ENCODE measurements around the gene PTGFRN.
"Not testable (repeated sequence)": the region's sequence is repeated elsewhere in the genome, so short reads cannot be mapped to it uniquely, and the experiment has no call there.

Gene PTGFRN

GRCh38 chr1:116866478-116866877, 43.2 kb upstream of the PTGFRN start:
- not testable (repeated sequence) for H3K79me1 ChIP-seq (ENCODE audit: low read depth, low read length); H2BK120ac ChIP-seq (ENCODE audit: low read depth, low read length); H2BK5ac ChIP-seq (ENCODE audit: low read length); H3K4ac ChIP-seq (ENCODE audit: low read length); H3K9ac ChIP-seq (ENCODE audit: low read depth, low read length, poor library complexity); H3K27me3 ChIP-seq (ENCODE audit: control insufficient read depth in 3 of 3, insufficient read depth in 3 of 3, low read depth in 1 of 3, low read length in 3 of 3); H3K36me3 ChIP-seq (replicated peaks in 1 of 2; ENCODE audit: control insufficient read depth in 2 of 2, insufficient read depth in 2 of 2, low read length in 2 of 2); H3K4me2 ChIP-seq (ENCODE audit: insufficient read depth, low read length, poor library complexity, severe bottlenecking); H2AFZ ChIP-seq (ENCODE audit: low read length); H3K23ac ChIP-seq (ENCODE audit: low read depth, low read length, poor library complexity); DNase-seq (ENCODE audit: low spot score); H3K9me3 ChIP-seq (replicated peaks in 1 of 2; ENCODE audit: control insufficient read depth in 2 of 2, insufficient read depth in 1 of 2, low read depth in 1 of 2, low read length in 2 of 2); H3K18ac ChIP-seq (ENCODE audit: low read length); H4K91ac ChIP-seq (ENCODE audit: low read depth, low read length, poor library complexity); H2AK5ac ChIP-seq (ENCODE audit: low read depth, low read length); H3K27ac ChIP-seq (replicated peaks; ENCODE audit: low read length); H3K4me1 ChIP-seq (ENCODE audit: control insufficient read depth in 2 of 2, insufficient read depth in 1 of 2, low read depth in 1 of 2, low read length in 2 of 2); H2BK12ac ChIP-seq (ENCODE audit: low read length); H2BK15ac ChIP-seq (ENCODE audit: low read length); H4K8ac ChIP-seq (ENCODE audit: low read depth, low read length); H3K4me3 ChIP-seq (ENCODE audit: low read length in 2 of 2); H3K14ac ChIP-seq (ENCODE audit: low read length)
- no CpG with 5 or more reads among the region's 2 CpGs for WGBS, 2 donors (ENCODE audit: extremely low coverage in 2 of 2, insufficient read length in 2 of 2, insufficient replicate concordance in 1 of 2)

GRCh38 chr1:116868385-116868784, 41.3 kb upstream of the PTGFRN start:
- Histone ChIP-seq H2AK5ac (ENCODE audit: low read depth, low read length) (no peak overlapping the region), H3K4me2 (ENCODE audit: insufficient read depth, low read length, poor library complexity, severe bottlenecking) (no peak overlapping the region), H3K4me3 (ENCODE audit: low read length in 2 of 2) (no peak overlapping the region), H3K18ac (ENCODE audit: low read length) (no peak overlapping the region), H4K8ac (ENCODE audit: low read depth, low read length) (no peak overlapping the region), H4K91ac (ENCODE audit: low read depth, low read length, poor library complexity) (no peak overlapping the region), H2AFZ (ENCODE audit: low read length) (no peak overlapping the region), H3K4me1 (ENCODE audit: control insufficient read depth in 2 of 2, insufficient read depth in 1 of 2, low read depth in 1 of 2, low read length in 2 of 2) (no peaks in the 10 kb centered on the region), H3K14ac (ENCODE audit: low read length) (no peak overlapping the region), H2BK15ac (ENCODE audit: low read length) (no peak overlapping the region), H3K9me3 (replicated peaks in 1 of 2; ENCODE audit: control insufficient read depth in 2 of 2, insufficient read depth in 1 of 2, low read depth in 1 of 2, low read length in 2 of 2) (no peaks in the 10 kb centered on the region), H2BK5ac (ENCODE audit: low read length) (no peak overlapping the region), H3K27me3 (ENCODE audit: control insufficient read depth in 3 of 3, insufficient read depth in 3 of 3, low read depth in 1 of 3, low read length in 3 of 3) (peaks cover 0 to 6% (median 0%) of the 10 kb centered on the region in 3 experiments), H3K27ac (replicated peaks; ENCODE audit: low read length) (no peak overlapping the region), H3K23ac (ENCODE audit: low read depth, low read length, poor library complexity) (no peak overlapping the region), H2BK12ac (ENCODE audit: low read length) (no peak overlapping the region), H3K4ac (ENCODE audit: low read length) (no peak overlapping the region), H3K9ac (ENCODE audit: low read depth, low read length, poor library complexity) (no peak overlapping the region), H2BK120ac (ENCODE audit: low read depth, low read length) (no peak overlapping the region), H3K79me1 (ENCODE audit: low read depth, low read length) (no peaks in the 10 kb centered on the region), H3K36me3 (replicated peaks in 1 of 2; ENCODE audit: control insufficient read depth in 2 of 2, insufficient read depth in 2 of 2, low read length in 2 of 2) (no peaks in the 10 kb centered on the region)
- WGBS, 2 donors (ENCODE audit: extremely low coverage in 2 of 2, insufficient read length in 2 of 2, insufficient replicate concordance in 1 of 2): no CpG with 5 or more reads among the region's 3 CpGs
- no peak for DNase-seq (ENCODE audit: low spot score)

- Histone ChIP-seq H3K4me1 (ENCODE audit: control insufficient read depth in 2 of 2, insufficient read depth in 1 of 2, low read depth in 1 of 2, low read length in 2 of 2) (peaks cover 0 to 4% of the 10 kb centered on the region in 2 donors), H3K27ac (replicated peaks; ENCODE audit: low read length) (no peak overlapping the region), H3K9me3 (replicated peaks in 1 of 2; ENCODE audit: control insufficient read depth in 2 of 2, insufficient read depth in 1 of 2, low read depth in 1 of 2, low read length in 2 of 2) (no peaks in the 10 kb centered on the region), H3K79me1 (ENCODE audit: low read depth, low read length) (no peaks in the 10 kb centered on the region), H2BK5ac (ENCODE audit: low read length) (no peak overlapping the region), H3K4me3 (ENCODE audit: low read length in 2 of 2) (no peak overlapping the region), H4K91ac (ENCODE audit: low read depth, low read length, poor library complexity) (no peak overlapping the region), H3K18ac (ENCODE audit: low read length) (no peak overlapping the region), H3K4me2 (ENCODE audit: insufficient read depth, low read length, poor library complexity, severe bottlenecking) (no peak overlapping the region), H3K36me3 (replicated peaks in 1 of 2; ENCODE audit: control insufficient read depth in 2 of 2, insufficient read depth in 2 of 2, low read length in 2 of 2) (no peaks in the 10 kb centered on the region), H3K9ac (ENCODE audit: low read depth, low read length, poor library complexity) (no peak overlapping the region), H2AFZ (ENCODE audit: low read length) (no peak overlapping the region), H3K27me3 (ENCODE audit: control insufficient read depth in 3 of 3, insufficient read depth in 3 of 3, low read depth in 1 of 3, low read length in 3 of 3) (peaks cover 0 to 6% (median 0%) of the 10 kb centered on the region in 3 experiments), H2AK5ac (ENCODE audit: low read depth, low read length) (no peak overlapping the region), H3K23ac (ENCODE audit: low read depth, low read length, poor library complexity) (no peak overlapping the region), H2BK120ac (ENCODE audit: low read depth, low read length) (no peak overlapping the region), H3K4ac (ENCODE audit: low read length) (no peak overlapping the region), H2BK12ac (ENCODE audit: low read length) (no peak overlapping the region), H2BK15ac (ENCODE audit: low read length) (no peak overlapping the region), H4K8ac (ENCODE audit: low read depth, low read length) (no peak overlapping the region), H3K14ac (ENCODE audit: low read length) (no peak overlapping the region)
- DNase-seq (ENCODE audit: low spot score): no peak
- WGBS, 2 donors (ENCODE audit: extremely low coverage in 2 of 2, insufficient read length in 2 of 2, insufficient replicate concordance in 1 of 2): no CpG with 5 or more reads among the region's 4 CpGs
Observed at GRCh38 chr1:116869611-116870010, 40.1 kb upstream of the PTGFRN start.

GRCh38 chr1:116870300-116870699, 39.4 kb upstream of the PTGFRN start:
- H3K4ac ChIP-seq (ENCODE audit: low read length): no peak overlapping the region
- H3K4me1 ChIP-seq (ENCODE audit: control insufficient read depth in 2 of 2, insufficient read depth in 1 of 2, low read depth in 1 of 2, low read length in 2 of 2): peaks cover 0 to 4% of the 10 kb centered on the region in 2 donors
- no peaks in the 10 kb centered on the region for H3K9me3 ChIP-seq (replicated peaks in 1 of 2; ENCODE audit: control insufficient read depth in 2 of 2, insufficient read depth in 1 of 2, low read depth in 1 of 2, low read length in 2 of 2)
- DNase-seq (ENCODE audit: low spot score): no peak
- H3K18ac ChIP-seq (ENCODE audit: low read length): no peak overlapping the region
- no peak overlapping the region for H2BK12ac ChIP-seq (ENCODE audit: low read length)
- H2BK15ac ChIP-seq (ENCODE audit: low read length): no peak overlapping the region
- no peaks in the 10 kb centered on the region for H3K36me3 ChIP-seq (replicated peaks in 1 of 2; ENCODE audit: control insufficient read depth in 2 of 2, insufficient read depth in 2 of 2, low read length in 2 of 2)
- H3K27ac ChIP-seq (replicated peaks; ENCODE audit: low read length): no peak overlapping the region
- no peak overlapping the region for H4K91ac ChIP-seq (ENCODE audit: low read depth, low read length, poor library complexity)
- H3K23ac ChIP-seq (ENCODE audit: low read depth, low read length, poor library complexity): no peak overlapping the region
- H3K4me3 ChIP-seq (ENCODE audit: low read length in 2 of 2): no peak overlapping the region
- H2AFZ ChIP-seq (ENCODE audit: low read length): no peak overlapping the region
- H2BK120ac ChIP-seq (ENCODE audit: low read depth, low read length): no peak overlapping the region
- no peak overlapping the region for H2BK5ac ChIP-seq (ENCODE audit: low read length)
- no peak overlapping the region for H3K4me2 ChIP-seq (ENCODE audit: insufficient read depth, low read length, poor library complexity, severe bottlenecking)
- H2AK5ac ChIP-seq (ENCODE audit: low read depth, low read length): no peak overlapping the region
- H3K27me3 ChIP-seq (ENCODE audit: control insufficient read depth in 3 of 3, insufficient read depth in 3 of 3, low read depth in 1 of 3, low read length in 3 of 3): peaks cover 0 to 6% (median 0%) of the 10 kb centered on the region in 3 experiments
- H3K79me1 ChIP-seq (ENCODE audit: low read depth, low read length): no peaks in the 10 kb centered on the region
- no CpG with 5 or more reads among the region's 7 CpGs for WGBS, 2 donors (ENCODE audit: extremely low coverage in 2 of 2, insufficient read length in 2 of 2, insufficient replicate concordance in 1 of 2)
- no peak overlapping the region for H4K8ac ChIP-seq (ENCODE audit: low read depth, low read length)
- H3K14ac ChIP-seq (ENCODE audit: low read length): no peak overlapping the region
- H3K9ac ChIP-seq (ENCODE audit: low read depth, low read length, poor library complexity): no peak overlapping the region

All from neuronal stem cell (in vitro differentiated cells).